ENCODE data around the gene ATXN10. TPM values are rescaled to one million over a fixed set of nuclear protein-coding genes. Genes with fewer than 3 reads are reported as not detected.

Gene ATXN10
- total RNA-seq, 4 donors from 2014 or later = 28.4 to 184 (median 66.3) TPM

GRCh38 chr22:45833613-45834012 is 162.0 kb downstream of the ATXN10 start:
- no peak overlapping the region for H3K4me3 ChIP-seq
- TF ChIP-seq CTCF (IDR thresholded peaks at IDR 0.05) (no peak), POLR2A (IDR thresholded peaks at IDR 0.05) (no peak)
- no peaks in the 10 kb centered on the region for H3K36me3 ChIP-seq
- H3K4me1 ChIP-seq = no peaks in the 10 kb centered on the region
- H3K27ac ChIP-seq = no peak overlapping the region
- no peak for DNase-seq
- no peaks in the 10 kb centered on the region for H3K27me3 ChIP-seq
- no peaks in the 10 kb centered on the region for H3K9me3 ChIP-seq

- no peaks in the 10 kb centered on the region for H3K27me3 ChIP-seq
- no peak overlapping the region for H3K4me3 ChIP-seq
- no peak for TF ChIP-seq POLR2A (IDR thresholded peaks at IDR 0.05)
- no peak for TF ChIP-seq CTCF (IDR thresholded peaks at IDR 0.05)
- no peaks in the 10 kb centered on the region for H3K36me3 ChIP-seq
- DNase-seq = no peak
- no peaks in the 10 kb centered on the region for H3K4me1 ChIP-seq
- H3K9me3 ChIP-seq = no peaks in the 10 kb centered on the region
- H3K27ac ChIP-seq = no peak overlapping the region
Measured at GRCh38 chr22:45834241-45834640, 162.6 kb downstream of the ATXN10 start.

GRCh38 chr22:45834795-45835194 is 163.2 kb downstream of the ATXN10 start:
- Histone ChIP-seq H3K9me3 (no peaks in the 10 kb centered on the region), H3K4me1 (no peaks in the 10 kb centered on the region), H3K36me3 (no peaks in the 10 kb centered on the region), H3K27ac (no peak overlapping the region), H3K27me3 (no peaks in the 10 kb centered on the region), H3K4me3 (no peak overlapping the region)
- no peak for TF ChIP-seq CTCF (IDR thresholded peaks at IDR 0.05)
- TF ChIP-seq POLR2A (IDR thresholded peaks at IDR 0.05) = no peak
- DNase-seq = no peak

GRCh38 chr22:45836418-45837169 is 165.0 kb downstream of the ATXN10 start:
- H3K27ac ChIP-seq = no peak overlapping the region
- H3K27me3 ChIP-seq = no peaks in the 10 kb centered on the region
- H3K36me3 ChIP-seq = no peaks in the 10 kb centered on the region
- no peak overlapping the region for H3K4me3 ChIP-seq
- H3K4me1 ChIP-seq = no peaks in the 10 kb centered on the region
- no peak for TF ChIP-seq POLR2A (IDR thresholded peaks at IDR 0.05)
- no peak for TF ChIP-seq CTCF (IDR thresholded peaks at IDR 0.05)
- no peak for DNase-seq
- H3K9me3 ChIP-seq = no peaks in the 10 kb centered on the region

- Histone ChIP-seq H3K4me3 (no peak overlapping the region), H3K27me3 (no peaks in the 10 kb centered on the region), H3K36me3 (no peaks in the 10 kb centered on the region), H3K4me1 (no peaks in the 10 kb centered on the region), H3K27ac (no peak overlapping the region), H3K9me3 (no peaks in the 10 kb centered on the region)
- no peak for TF ChIP-seq POLR2A (IDR thresholded peaks at IDR 0.05)
- no peak for TF ChIP-seq CTCF (IDR thresholded peaks at IDR 0.05)
- DNase-seq = no peak
Measured at GRCh38 chr22:45837508-45837907, 165.9 kb downstream of the ATXN10 start.
